AG04450 (cell line): ENCODE measurements around the gene DPP7. TPM values are rescaled to one million over a fixed set of nuclear protein-coding genes. Genes with fewer than 3 reads are reported as not detected.

Source experiments
- CTCF ChIA-PET: fragments of 300-600, 350-600 bp; formaldehyde crosslinking; extraction: SDS; loops from one replicate; lab custom pipeline; 2022; ENCODE audit warnings: antibody characterized with exemption, inconsistent platforms; lab: Charles Lee
- POLR2A ChIA-PET: fragments of 350-600 bp; formaldehyde crosslinking; extraction: SDS; loops from one replicate; lab custom pipeline; 2021; ENCODE audit warnings: antibody characterized with exemption, inconsistent platforms; lab: Yijun Ruan, JAX
- DNase-seq: peaks from one replicate; pipeline ENCODE4 v3.0.0-alpha.2; 2011; ENCODE audit warnings: low read depth, low spot score
- H3K27ac ChIP-seq: one replicate; pipeline ENCODE4 v1.5.1; 2012; ENCODE audit warnings: low read depth, low read length, control low read depth
- H3K27me3 ChIP-seq: one replicate; pipeline ENCODE4 v1.6.0; 2012; ENCODE audit warnings: low read length; ENCODE audit not compliant: control insufficient read depth, insufficient read depth
- H3K4me3 ChIP-seq: 2 replicates; pipeline ENCODE4 v1.5.1; 2011; ENCODE audit warnings: mild to moderate bottlenecking, low read depth, low read length, control low read depth
- H3K9me3 ChIP-seq: 2 replicates; pipeline ENCODE4 v1.5.1; 2012; ENCODE audit warnings: low read length; ENCODE audit not compliant: control insufficient read depth, insufficient read depth
- CTCF ChIP-seq: IDR thresholded peaks from 2 replicates; pipeline ENCODE4 v1.5.1; 2011; ENCODE audit warnings: low read depth, low read length, control low read depth, inconsistent platforms
- polyA plus RNA-seq: library from polyadenylated mRNA; depleted of rRNA; stranded (reverse); fragments of >200 nt; gene quantifications from 2 replicates; pipeline ENCODE4 v1.2.3, GENCODE V29; 2011

The DPP7 gene
- polyA plus RNA-seq, 1 experiment, result 30.6 TPM

- Histone ChIP-seq H3K27me3 (peaks cover 41% of the 10 kb centered on the region), H3K27ac (no peak overlapping the region), H3K9me3 (no peaks in the 10 kb centered on the region; the same call in 1 of the 2 replicates), H3K4me3 (no peak overlapping the region)
- ChIA-PET POLR2A (no interaction called here), CTCF (no interaction called here)
- TF ChIP-seq CTCF, result no peak
- no peak for DNase-seq
Measured at GRCh38 chr9:137141976-137142936, 27.7 kb upstream of the DPP7 start.

GRCh38 chr9:137141050-137141810, 26.7 kb upstream of the DPP7 start:
- ChIA-PET POLR2A (no interaction called here), CTCF (no interaction called here)
- no peak overlapping the region for H3K4me3 ChIP-seq
- H3K27me3 ChIP-seq, result peaks cover 51% of the 10 kb centered on the region
- no peak for TF ChIP-seq CTCF
- no peak for DNase-seq
- no peaks in the 10 kb centered on the region; the same call in 1 of the 2 replicates for H3K9me3 ChIP-seq
- no peak overlapping the region for H3K27ac ChIP-seq

- no peak for DNase-seq
- ChIA-PET CTCF (interaction anchor here (0.6 kb wide), 1 partner anchor 13 kb away, joined by 6 read pairs; no protein-coding TSS in a partner anchor), POLR2A (interaction anchor here (2.3 kb wide), 1 partner anchor 10 kb away, joined by 12 read pairs; no protein-coding TSS in a partner anchor)
- Histone ChIP-seq H3K9me3 (no peaks in the 10 kb centered on the region; the same call in 1 of the 2 replicates), H3K27me3 (peaks cover 52% of the 10 kb centered on the region), H3K4me3 (no peak overlapping the region), H3K27ac (no peak overlapping the region)
- no peak for TF ChIP-seq CTCF
Measured at GRCh38 chr9:137140151-137141012, 25.8 kb upstream of the DPP7 start.

DNA sequence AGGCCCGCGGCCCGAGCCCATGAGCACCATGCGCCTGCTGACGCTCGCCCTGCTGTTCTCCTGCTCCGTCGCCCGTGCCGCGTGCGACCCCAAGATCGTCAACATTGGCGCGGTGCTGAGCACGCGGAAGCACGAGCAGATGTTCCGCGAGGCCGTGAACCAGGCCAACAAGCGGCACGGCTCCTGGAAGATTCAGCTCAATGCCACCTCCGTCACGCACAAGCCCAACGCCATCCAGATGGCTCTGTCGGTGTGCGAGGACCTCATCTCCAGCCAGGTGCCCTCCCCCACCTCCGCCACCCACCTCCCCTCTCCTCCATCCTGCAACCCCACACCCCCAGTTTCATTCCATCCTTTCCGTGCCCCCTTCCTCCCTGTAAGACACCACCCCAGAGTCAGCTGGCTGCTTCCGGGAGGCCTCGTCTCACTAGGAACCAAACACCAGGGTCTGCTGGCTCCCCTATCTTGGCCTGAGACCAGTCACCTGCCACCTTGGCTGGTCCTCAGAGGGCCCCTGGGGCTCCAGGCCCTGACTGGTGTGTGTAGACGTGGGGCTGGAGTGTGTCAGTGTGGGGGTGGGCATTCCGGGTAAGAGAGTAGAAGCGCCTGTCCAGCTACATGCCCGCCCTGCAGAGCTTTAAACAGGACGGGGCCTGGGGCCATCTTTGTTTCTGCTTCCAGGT, 25.1 kb upstream of the DPP7 start:
- Histone ChIP-seq H3K9me3 (no peaks in the 10 kb centered on the region; the same call in 1 of the 2 replicates), H3K27ac (no peak overlapping the region), H3K27me3 (peaks cover 52% of the 10 kb centered on the region), H3K4me3 (no peak overlapping the region)
- no peak for TF ChIP-seq CTCF
- no peak for DNase-seq
- CTCF ChIA-PET, result no interaction called here
- POLR2A ChIA-PET, result interaction anchor here (2.3 kb wide), 1 partner anchor 10 kb away, joined by 12 read pairs; no protein-coding TSS in a partner anchor
